Measurements from ENCODE around the gene COX20. TPM values are rescaled to one million over a fixed set of nuclear protein-coding genes. Genes with fewer than 3 reads are reported as not detected.

COX20 gene
- total RNA-seq, 4 donors from 2014 or later, result 6.0 to 41.3 (median 32.3) TPM

- Histone ChIP-seq H3K27ac (no peak overlapping the region), H3K4me1 (no peaks in the 10 kb centered on the region), H3K27me3 (no peaks in the 10 kb centered on the region), H3K4me3 (no peak overlapping the region), H3K9me3 (no peaks in the 10 kb centered on the region), H3K36me3 (no peaks in the 10 kb centered on the region)
- intact Hi-C loops (cut with DNase I; ENCODE audit: low total_unique reads) (loop anchor here (10.0 kb wide), 1 partner anchor 254 kb away; no protein-coding TSS in a partner anchor), in situ Hi-C loops (cut with MboI; ENCODE audit: low pct_ligation_motif_present in 1 of 4, low pct_unique_long_range_greater_than_20kb in 1 of 4, low sequenced_read_pairs in 3 of 4) (loop anchor here (5.0 to 10.0 kb wide), 3 partner anchors 199 to 244 kb away; no protein-coding TSS in a partner anchor)
- TF ChIP-seq CTCF (IDR thresholded peaks at IDR 0.05) (no peak), EP300 (IDR thresholded peaks at IDR 0.05; ENCODE audit: low read depth) (no peak)
- 70 to 77% methylated on average over 5 to 9 of the region's 9 CpGs for WGBS, 2 donors (ENCODE audit: low coverage in 1 of 2)
- no peak for DNase-seq
These were observed 34.6 kb upstream of the COX20 start for GRCh38 chr1:244800821-244801220.

GRCh38 chr1:244801246-244801645 is 34.2 kb upstream of the COX20 start:
- in situ Hi-C loops (cut with MboI; ENCODE audit: low pct_ligation_motif_present in 1 of 4, low pct_unique_long_range_greater_than_20kb in 1 of 4, low sequenced_read_pairs in 3 of 4) (loop anchor here (5.0 to 10.0 kb wide), 3 partner anchors 199 to 244 kb away; no protein-coding TSS in a partner anchor), intact Hi-C loops (cut with DNase I; ENCODE audit: low total_unique reads) (loop anchor here (10.0 kb wide), 1 partner anchor 254 kb away; no protein-coding TSS in a partner anchor)
- Histone ChIP-seq H3K9me3 (no peaks in the 10 kb centered on the region), H3K36me3 (no peaks in the 10 kb centered on the region), H3K4me1 (no peaks in the 10 kb centered on the region), H3K27me3 (no peaks in the 10 kb centered on the region), H3K4me3 (no peak overlapping the region), H3K27ac (no peak overlapping the region)
- TF ChIP-seq POLR2AphosphoS5 (IDR thresholded peaks at IDR 0.05) (no peak), CTCF (IDR thresholded peaks at IDR 0.05) (peak; percentile 46 to 55 (median 53))
- WGBS, 2 donors (ENCODE audit: low coverage in 1 of 2), result 56 to 59% methylated on average over 10 to 14 of the region's 14 CpGs
- DNase-seq, result peak; percentile 13

GRCh38 chr1:244802041-244802440 is 33.4 kb upstream of the COX20 start:
- H3K4me3 ChIP-seq, result no peak overlapping the region
- H3K27me3 ChIP-seq, result no peaks in the 10 kb centered on the region
- no peak overlapping the region for H3K27ac ChIP-seq
- in situ Hi-C loops (cut with MboI; ENCODE audit: low pct_ligation_motif_present in 1 of 4, low pct_unique_long_range_greater_than_20kb in 1 of 4, low sequenced_read_pairs in 3 of 4), result loop anchor here (5.0 to 10.0 kb wide), 3 partner anchors 200 to 243 kb away; no protein-coding TSS in a partner anchor
- 0 to 48% methylated on average over 1 to 14 of the region's 14 CpGs for WGBS, 2 donors (ENCODE audit: low coverage in 1 of 2)
- H3K36me3 ChIP-seq, result no peaks in the 10 kb centered on the region
- no peaks in the 10 kb centered on the region for H3K4me1 ChIP-seq
- TF ChIP-seq POLR2AphosphoS5 (IDR thresholded peaks at IDR 0.05), result no peak
- TF ChIP-seq EP300 (IDR thresholded peaks at IDR 0.05; ENCODE audit: low read depth), result no peak
- intact Hi-C loops (cut with DNase I; ENCODE audit: low total_unique reads), result loop anchor here (10.0 kb wide), 1 partner anchor 253 kb away; no protein-coding TSS in a partner anchor
- H3K9me3 ChIP-seq, result no peaks in the 10 kb centered on the region
- no peak for DNase-seq

- no peaks in the 10 kb centered on the region for H3K4me1 ChIP-seq
- intact Hi-C loops (cut with DNase I; ENCODE audit: low total_unique reads) (loop anchor here (10.0 kb wide), 1 partner anchor 252 kb away; no protein-coding TSS in a partner anchor), in situ Hi-C loops (cut with MboI; ENCODE audit: low pct_ligation_motif_present in 1 of 4, low pct_unique_long_range_greater_than_20kb in 1 of 4, low sequenced_read_pairs in 3 of 4) (loop anchor here (5.0 to 10.0 kb wide), 3 partner anchors 200 to 242 kb away; no protein-coding TSS in a partner anchor)
- TF ChIP-seq EP300 (IDR thresholded peaks at IDR 0.05; ENCODE audit: low read depth) (no peak), POLR2A (IDR thresholded peaks at IDR 0.05) (no peak), CTCF (IDR thresholded peaks at IDR 0.05) (no peak), POLR2AphosphoS5 (IDR thresholded peaks at IDR 0.05) (no peak)
- no peak overlapping the region for H3K4me3 ChIP-seq
- H3K27ac ChIP-seq, result no peak overlapping the region
- no peak for DNase-seq
- 68 to 79% methylated on average over 8 to 16 of the region's 16 CpGs for WGBS, 2 donors (ENCODE audit: low coverage in 1 of 2)
- no peaks in the 10 kb centered on the region for H3K36me3 ChIP-seq
- no peaks in the 10 kb centered on the region for H3K9me3 ChIP-seq
- H3K27me3 ChIP-seq, result no peaks in the 10 kb centered on the region
These were observed 32.8 kb upstream of the COX20 start for GRCh38 chr1:244802556-244803239.
